DLD1 (cell line): ENCODE measurements around the gene ASS1.

Source experiments
- in situ Hi-C: cut with HindIII; loops from 2 replicates; pipeline ENCODE4 v1.10.0; 2017; ENCODE audit warnings: low sequenced_read_pairs

ASS1 gene

DNA sequence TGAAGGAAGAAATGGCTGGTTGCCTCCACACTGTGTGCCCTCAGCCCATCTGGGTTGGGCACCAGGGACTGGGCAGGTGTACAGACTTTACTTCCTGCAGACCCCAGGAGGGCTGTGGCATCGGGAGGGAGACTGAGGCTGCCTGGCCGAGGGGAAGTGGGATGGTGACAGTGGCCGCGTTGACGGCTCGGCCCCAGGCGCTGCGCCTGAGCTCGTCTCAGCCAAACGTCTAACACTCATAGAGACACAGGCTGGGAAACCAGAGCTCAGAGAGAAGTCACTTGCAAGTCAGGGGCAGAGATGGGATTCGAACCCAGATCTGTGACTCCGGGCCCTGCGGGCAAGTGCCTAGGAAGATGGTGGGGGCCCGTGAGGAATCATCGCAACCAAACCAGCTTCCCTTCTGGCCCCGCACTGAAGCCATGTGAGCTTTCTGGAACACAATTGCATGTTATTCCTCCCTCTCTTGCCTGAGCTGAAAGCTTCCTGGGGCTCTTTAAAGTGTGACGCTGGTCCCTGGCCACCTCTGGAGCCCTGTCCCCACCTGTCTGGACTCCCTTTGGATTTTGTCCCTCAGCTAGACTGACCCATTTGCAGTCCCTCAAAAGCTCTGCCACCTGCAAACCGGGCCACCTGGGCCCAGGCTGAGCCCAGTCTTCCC lies 81.6 kb downstream of the ASS1 start:
- in situ Hi-C loops, result no loop called here

DNA sequence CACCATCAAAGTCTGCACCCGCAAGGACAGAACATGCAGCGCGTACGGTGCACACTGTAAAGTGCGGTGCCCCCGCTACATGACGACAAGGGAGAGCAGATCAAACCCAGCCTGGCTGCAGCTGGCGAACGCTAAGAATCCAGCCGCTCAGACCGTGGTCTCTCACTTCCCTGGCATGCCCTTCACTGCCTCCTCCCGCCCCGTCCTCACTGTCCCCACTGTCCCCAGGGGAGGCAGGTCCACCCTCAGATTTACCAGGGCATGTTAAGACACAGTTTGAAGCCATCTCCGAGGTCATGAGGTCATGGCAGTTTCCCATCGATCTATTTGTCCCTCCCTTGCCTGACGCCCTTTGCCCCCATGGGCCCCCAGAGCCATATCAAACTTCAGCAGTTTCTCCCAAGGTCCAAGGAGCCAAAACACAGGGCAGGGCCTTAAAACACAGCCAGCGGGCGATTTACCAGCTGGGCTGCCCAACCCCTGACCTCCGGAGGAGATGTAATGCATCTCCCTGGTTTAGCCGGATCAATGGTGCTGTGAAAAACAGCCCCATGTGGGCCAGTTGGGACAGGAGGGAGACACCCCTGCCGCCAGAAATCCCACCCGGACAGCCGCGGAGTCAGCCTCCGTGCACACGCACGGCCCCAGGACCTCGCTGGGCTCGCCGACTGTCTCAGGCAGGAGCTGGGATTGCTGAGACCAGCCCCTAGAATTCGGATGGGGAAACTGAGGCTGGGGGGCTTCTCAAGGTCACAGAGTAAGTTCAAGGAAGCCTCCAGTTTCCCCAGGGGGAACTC lies 82.3 kb downstream of the ASS1 start:
- in situ Hi-C loops, result no loop called here

DNA sequence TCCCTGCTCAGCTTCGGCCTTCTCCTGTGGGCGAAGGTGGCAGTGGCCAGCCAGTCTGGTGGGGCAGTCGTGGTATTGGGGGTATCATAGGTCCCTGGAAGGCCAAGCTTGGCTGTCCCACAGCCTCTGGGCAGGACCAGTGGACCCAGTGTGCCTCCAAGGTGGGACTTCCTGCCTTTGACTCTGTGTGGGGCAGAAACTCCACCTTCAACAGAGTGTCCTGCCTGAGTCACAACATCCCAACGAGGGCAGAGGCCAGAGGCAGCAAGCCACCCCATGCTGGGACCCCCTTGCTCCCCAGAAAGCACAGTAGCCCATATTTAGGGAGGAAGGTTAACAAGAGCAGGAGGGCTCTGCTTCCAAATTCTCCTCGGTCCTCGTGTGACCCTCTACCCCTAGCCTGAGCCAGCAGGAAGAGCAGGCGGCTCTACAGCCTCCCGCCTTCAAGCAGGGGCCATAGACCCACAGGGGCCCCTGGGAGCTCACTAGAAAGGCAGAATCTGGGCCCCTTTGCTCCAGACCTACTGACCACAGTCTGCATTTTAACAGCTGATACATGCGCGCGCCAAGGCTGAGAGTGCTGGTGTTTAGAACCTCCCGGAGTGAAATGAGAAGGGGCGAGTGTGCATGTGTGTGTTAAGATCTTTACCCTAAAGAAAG lies 83.0 kb downstream of the ASS1 start:
- in situ Hi-C loops, result no loop called here

DNA sequence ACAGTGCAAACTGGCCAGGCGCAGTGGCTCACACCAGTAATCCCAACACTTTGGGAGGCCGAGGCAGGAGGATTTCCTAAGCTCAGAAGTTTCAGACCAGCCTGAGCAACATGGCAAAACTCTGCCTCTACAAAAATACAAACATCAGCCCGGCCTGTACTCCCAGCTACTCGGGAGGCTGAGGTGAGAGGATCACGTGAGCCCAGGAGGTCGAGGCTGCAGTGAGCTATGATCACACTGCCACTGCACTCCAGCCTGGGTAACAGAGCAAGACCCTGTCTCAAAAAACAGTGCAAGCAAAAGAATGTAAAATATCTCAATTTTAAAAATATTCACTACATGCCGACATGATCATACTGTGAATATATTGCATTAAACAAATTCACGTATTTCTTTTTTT lies 83.9 kb downstream of the ASS1 start:
- in situ Hi-C loops, result no loop called here

DNA sequence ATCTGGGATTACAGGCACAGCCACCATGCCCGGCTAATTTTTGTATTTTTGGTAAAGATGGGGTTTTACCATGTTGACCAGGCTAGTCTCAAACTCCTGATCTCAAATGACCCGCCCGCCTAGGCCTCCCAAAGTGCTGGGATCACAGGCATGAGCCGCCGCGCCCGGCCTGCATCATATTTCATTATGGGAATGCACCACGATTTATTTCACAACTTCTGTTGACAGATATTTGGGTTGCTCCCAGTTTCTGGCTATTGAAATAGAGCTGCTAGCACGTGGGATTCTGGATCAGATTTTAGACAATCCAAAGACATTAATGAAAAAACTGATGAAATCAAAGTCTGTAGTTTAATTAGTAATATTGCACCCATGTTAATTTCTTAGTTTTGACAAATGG lies 86.2 kb downstream of the ASS1 start:
- in situ Hi-C loops, result no loop called here

DNA sequence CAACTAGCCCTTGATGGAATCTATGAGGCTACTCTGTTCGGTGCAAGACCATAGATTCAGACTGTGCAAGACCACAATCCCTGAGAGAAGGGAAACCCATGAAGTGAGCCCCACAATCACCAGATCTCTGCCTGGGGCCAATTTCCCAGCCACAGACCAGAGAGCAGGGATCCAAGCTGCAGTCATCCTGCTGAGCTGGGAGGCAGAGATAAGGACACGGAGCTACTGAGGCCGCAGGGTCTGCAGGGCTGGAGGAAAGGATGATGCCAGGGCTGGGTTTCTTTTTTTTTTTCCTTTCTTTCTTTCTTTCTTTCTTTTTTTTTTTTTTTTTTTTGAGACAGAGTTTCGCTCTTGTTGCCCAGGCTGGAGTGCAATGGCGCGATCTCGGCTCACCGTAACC lies 86.9 kb downstream of the ASS1 start:
- in situ Hi-C loops, result no loop called here

DNA sequence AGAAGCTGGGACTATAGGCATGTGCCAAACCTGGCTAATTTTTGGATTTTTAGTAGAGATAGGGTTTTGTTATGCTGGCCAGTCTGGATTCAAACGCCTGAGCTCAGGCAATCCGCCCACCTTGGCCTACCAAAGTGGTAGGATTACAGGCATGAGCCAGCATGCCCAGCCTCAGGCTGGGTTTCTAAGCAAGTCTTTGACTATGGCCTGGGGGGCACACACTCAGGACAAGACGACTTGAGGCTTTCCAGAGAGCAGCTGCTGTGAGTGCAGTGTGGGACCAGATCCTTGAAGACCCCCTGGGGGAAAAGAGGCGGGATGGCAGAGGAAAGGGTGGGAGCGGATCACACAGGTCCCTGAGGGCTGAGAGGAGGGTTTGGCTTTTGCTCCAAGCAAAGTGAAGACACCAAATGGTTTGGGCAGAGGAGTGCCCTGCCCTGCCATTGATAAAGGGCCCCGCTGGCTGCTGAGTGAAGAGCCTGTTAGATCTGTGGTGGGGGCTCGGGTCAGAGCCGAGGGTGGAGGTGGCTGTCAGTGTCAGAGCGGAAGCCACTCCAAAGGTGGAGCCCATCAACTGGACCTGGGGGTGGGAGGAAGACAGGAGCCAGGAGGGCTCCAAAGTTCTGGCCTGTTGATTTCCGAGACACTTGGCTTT lies 87.8 kb downstream of the ASS1 start:
- in situ Hi-C loops, result no loop called here

DNA sequence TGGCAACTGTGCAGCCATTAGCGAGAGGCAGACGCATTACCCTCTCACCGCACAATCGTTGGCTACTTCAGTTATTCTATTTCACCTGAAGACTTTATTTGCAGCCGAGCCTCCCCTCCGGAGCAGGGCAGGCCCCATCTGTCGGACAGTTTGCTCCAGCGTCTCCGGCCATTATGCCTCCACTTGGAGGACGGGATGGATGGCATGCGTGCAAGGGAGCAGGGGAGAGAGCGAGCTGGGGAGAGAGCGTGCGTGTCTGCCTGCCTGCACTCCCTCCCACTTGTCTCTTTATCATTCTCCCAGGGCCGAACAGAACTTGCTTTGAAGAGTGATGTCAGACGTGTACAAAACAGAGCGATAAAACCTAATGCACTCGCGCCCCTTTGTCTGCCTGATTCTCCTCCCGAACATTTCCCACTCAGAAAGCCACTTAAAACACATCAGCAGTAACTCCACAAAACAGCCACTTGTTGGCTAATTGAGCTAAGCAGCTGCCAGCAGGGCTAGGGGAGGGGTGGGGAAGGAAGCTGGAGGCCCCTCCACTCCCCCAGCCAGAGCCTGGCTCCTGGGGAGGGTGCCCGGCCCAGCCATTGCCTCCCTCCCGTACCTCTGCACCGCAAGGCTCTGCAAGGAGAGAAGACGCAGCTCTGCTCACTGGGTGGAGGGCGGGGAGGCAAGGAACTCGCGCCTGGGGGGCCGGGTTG lies 91.2 kb downstream of the ASS1 start:
- in situ Hi-C loops, result no loop called here

DNA sequence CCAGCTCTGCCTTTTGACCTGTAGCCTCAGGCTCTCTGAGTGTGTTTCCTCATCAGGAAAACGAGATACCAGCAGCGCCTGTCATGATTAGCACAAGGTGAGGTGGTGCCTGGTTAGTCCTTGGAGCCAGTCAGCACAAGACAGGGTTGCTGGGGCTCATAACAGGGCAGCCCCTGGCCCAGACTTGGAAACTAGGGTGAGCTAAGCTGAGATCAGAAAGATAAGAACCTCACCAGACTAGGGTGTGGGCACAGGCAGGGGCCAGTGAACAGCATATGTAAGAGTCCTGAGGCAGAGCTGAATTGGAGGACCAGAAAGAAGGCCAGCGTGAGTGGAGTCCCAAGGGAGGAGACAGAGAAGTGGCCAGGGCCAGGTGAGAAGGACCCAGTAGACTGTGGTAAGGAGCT lies 91.9 kb downstream of the ASS1 start:
- in situ Hi-C loops, result no loop called here

DNA sequence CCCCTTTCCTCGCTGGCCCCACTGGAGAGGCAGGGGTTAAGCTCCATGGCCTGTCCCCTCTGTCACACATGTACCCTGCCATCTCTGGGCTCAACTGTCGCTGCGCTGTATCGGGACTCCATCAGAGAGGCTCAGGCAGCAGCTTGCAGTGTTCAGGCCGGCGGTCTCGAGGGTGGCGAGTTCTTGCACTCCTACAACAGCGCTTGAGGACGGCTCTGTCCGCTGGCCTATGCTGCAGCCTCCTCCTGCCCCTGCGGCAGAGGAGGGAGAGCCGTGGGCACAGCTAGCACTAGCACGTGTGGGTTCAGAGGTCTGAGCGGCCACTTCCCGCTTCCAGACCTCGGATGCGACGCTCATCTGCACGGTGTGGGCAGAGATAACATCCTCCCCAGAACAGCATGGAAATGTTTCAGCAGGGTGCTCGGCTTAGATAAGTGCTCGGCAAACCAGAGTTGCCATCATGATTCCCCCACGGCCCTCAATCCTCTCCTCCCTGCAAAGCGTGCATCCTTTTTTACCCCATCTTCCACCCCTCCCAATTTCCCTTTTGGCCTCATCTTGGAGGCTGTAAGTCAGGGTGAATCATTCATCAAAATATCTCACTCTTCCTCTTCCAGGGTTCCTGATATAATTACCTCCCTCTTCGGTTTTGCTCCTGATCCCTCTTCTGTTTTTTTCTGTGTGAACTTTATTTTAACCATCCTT lies 92.7 kb downstream of the ASS1 start:
- in situ Hi-C loops, result no loop called here

DNA sequence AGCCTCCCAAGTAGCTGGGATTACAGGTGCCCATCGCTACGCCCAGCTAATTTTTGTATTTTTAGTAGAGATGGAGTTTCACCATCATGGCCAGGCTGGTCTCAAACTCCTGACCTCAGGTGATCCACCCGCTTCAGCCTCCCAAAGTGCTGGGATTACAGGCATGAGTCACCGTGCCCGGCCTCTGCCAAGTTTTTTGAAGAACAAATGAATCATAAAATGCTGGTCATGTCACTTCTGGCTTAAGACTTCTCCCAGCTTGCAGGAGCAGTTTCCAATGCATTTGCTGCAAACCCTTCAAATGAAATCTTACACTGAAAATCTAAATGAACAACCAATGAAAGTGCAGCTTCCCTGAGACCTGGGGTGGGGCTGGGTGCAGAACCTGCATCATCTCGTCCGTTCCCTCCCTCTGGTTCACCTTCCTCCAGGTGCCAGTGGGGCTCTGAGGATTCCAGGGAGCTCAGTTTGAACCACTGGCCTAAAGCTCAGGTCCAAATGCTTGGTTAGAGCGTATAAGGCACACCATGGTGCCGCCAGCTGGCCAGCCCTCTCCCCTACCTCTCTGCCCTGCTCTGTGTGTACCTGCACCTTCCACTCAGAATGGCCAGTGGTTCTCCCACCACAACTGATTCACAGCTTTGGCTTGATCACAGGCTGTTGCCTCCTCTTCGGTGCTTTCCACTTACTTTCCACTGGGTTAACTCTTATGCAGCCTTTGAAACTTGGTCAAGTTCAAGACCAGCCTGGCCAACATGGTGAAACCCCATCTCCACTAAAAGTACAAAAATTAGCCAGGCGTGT lies 94.9 kb downstream of the ASS1 start:
- in situ Hi-C loops, result no loop called here

DNA sequence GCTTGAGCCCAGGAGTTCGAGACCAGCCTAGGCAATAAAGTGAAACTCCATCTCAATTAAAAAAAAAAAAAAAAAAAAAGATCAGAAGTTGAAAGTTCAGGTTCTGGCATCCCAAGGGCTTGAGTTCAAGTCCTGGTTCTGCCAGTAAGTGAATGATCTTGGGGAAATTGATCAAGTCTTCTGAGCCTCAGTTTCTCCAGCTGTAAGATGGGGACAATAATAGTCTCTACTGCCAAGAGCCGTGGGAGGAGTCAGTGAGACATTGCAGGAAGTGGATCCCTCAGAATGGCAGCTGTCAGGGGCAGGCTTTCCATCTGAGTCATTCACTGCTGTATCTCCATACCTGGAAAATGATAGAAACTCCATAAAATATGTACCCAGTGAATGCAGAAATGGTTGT lies 96.8 kb downstream of the ASS1 start:
- in situ Hi-C loops, result no loop called here

DNA sequence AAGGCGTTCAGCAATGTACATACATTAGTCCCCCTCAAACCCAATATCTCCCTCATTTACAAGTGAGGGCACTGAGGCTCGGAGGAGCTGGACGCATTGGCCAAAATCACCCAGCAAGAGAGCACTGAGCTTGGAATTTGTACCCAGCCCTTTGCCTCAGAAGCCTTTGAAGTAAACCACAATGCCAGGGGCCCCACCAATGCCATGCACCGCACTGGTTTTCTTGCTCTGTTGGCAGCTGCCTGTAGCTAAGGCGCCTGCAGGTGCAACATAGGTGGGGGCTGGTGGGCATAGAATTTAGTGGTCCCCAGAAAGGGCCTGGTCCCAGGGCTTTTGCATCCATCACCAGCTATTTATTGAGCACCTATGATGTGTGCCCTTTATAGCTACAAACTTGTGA lies 97.3 kb downstream of the ASS1 start:
- in situ Hi-C loops, result no loop called here

DNA sequence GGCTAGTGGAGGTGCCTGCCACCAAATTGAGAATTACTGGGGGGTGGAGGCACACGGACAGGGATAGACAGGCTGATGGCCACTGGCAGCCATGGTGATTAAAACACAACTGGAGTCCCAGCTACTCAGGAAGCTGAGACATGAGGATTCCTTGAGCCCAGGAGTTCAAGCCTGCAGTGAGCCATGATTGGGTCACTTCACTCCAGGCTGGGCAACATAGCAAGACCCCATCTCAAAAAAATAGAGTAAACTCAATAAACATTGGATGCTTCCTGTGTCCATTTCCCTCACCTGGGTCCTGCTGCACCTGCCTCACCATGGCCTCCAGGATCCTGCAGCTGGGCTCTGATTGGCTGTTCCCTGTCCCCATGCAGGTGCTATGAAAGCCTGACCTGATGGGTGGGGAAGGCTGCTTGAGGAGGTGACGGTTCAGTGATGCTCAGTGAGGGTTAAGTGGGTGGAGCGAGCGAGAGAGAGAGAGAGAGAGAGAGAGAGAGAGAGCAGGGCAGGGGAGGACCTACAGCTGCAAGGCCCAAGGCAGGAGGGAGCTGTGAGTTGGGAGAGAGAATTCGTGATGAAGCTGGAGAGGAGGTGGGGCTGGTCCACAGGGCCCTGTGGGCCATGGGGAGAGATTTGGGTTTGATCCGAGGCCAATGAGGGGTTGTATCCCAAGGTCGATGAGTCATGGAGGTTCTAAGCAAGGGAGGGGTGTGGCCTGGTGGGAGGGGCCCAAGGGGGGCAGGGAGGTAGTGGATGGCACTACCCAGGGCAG lies 97.9 kb downstream of the ASS1 start:
- in situ Hi-C loops, result no loop called here

DNA sequence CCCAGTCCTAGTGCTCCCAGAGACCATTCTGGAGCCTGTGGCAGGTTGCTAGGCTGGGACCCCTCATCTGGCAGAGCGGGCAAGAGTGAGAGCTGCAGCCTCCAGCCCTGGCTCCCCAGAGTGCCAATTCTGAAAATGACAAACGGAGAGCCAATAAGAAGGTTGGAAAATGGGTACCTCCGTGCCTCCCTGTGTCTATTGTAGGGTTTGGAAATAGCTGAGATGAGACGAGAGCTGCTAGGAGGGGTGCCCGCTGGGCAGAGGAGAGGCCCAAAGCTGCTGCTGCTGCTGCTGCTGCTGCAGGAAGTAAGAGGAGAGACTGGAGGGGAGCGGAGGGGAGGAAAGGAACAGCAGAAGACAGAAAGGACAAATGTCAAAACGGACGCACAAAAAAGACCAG lies 98.6 kb downstream of the ASS1 start:
- in situ Hi-C loops, result no loop called here

DNA sequence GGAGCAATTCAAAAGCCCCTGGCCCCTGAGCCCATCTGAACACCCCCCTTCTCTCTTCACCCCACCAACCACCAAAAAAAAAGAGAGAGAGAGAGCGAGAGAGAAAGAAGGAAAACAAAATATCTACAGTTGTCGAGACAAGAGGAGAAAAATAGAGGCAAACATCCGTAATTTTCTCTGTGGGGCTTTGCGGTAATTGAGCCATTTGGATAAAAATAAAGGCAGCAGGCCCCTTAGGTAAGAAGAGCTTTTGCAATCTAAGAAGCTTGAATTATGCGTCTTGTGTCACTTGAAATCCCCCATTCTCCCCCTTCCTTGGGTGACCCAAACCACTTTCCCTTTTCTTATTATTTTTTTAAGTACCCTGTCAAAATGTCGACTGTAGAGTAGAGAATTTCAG lies 99.1 kb downstream of the ASS1 start:
- in situ Hi-C loops, result no loop called here

DNA sequence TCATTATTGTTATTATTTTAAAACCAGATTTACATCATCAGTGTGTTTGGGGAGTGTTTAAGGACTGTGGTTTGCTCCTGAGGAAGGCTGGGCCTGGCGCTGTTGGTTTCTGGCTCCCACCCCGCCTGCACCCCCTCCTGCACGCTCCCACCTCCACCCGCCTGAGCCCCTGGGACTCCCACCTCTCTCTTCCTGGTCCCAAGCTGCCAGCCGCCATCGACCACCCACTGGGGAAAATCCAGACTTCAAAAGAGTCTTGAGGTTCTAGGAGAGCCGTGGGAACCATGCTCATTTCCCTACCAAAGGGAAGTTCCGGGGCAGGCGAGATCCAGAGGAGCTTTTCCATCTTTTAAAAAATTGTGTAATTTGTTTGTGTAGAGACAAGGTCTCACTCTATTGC lies 99.6 kb downstream of the ASS1 start:
- in situ Hi-C loops, result no loop called here

DNA sequence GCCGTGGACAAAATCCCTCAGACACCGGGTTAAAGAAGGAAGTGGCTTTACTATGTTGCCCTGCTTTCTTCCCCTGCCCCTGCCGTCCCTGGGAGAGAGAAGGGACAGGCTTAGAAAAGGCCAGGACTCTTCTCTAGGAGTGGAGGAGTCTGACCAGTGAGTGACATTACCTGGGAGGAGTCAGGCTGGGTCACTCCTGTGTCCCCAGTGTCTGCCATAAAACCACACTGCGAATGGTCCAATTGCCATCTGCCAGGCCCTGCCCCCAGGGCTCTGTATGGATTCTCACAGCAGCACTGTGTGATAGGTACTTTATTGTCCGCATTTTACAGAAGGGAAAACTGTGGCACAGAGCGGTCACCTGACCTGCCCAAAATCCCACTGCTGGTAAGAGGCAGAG lies 103.3 kb downstream of the ASS1 start:
- in situ Hi-C loops, result no loop called here
